ENCODE measurements around the gene SNX27.
A peak's percentile ranks its signal among the peaks of the same experiment; 100 is the strongest.

- TF ChIP-seq CTCF (IDR thresholded peaks at IDR 0.05), result no peak
- peak; percentile 31 for TF ChIP-seq POLR2AphosphoS5 (IDR thresholded peaks at IDR 0.05)
- no peak for TF ChIP-seq POLR2A (IDR thresholded peaks at IDR 0.05)
Observed at GRCh38 chr1:151621351-151621750, 9.5 kb downstream of the SNX27 start.
